SIG-M5 treated with dmso at 0.1 percent for 504 hours (cell line): Measurements from ENCODE around the gene ZW10.
"Not testable (repeated sequence)": the region's sequence is repeated elsewhere in the genome, so short reads cannot be mapped to it uniquely, and the experiment has no call there.

ENCODE experiments used
- DNase-seq: peaks from one replicate; lab custom pipeline; 2025; ENCODE audit not compliant: unreplicated experiment; lab: John Stamatoyannopoulos, UW

Gene ZW10

GRCh38 chr11:113773416-113774173, at the start of gene ZW10:
TSS of gene ZW10 (minus strand) at chr11:113773692. CDS start at chr11:113773666, 26 bp downstream.
- peak; percentile 90 for DNase-seq

GRCh38 chr11:113818426-113818825, 44.9 kb upstream of the ZW10 start:
- no peak for DNase-seq

GRCh38 chr11:113817626-113818025, 44.1 kb upstream of the ZW10 start:
- DNase-seq, result no peak

- DNase-seq, result no peak
These were observed 43.7 kb upstream of the ZW10 start for GRCh38 chr11:113817162-113817561.

- DNase-seq, result no peak
These were observed 40.7 kb upstream of the ZW10 start for GRCh38 chr11:113814181-113814580.

GRCh38 chr11:113808931-113809330, 35.4 kb upstream of the ZW10 start:
- no peak for DNase-seq

- DNase-seq, result no peak
These were observed 32.9 kb upstream of the ZW10 start for GRCh38 chr11:113806406-113806805.

GRCh38 chr11:113805640-113806039, 32.1 kb upstream of the ZW10 start:
- no peak for DNase-seq

- no peak for DNase-seq
These were observed 29.1 kb upstream of the ZW10 start for GRCh38 chr11:113802621-113803020.

GRCh38 chr11:113796663-113797259, 23.3 kb upstream of the ZW10 start:
- DNase-seq, result peak; percentile 29

GRCh38 chr11:113789675-113790320, 16.3 kb upstream of the ZW10 start:
- DNase-seq, result no peak

GRCh38 chr11:113789016-113789415, 15.5 kb upstream of the ZW10 start:
- DNase-seq, result not testable (repeated sequence)

- no peak for DNase-seq
These were observed 8.6 kb upstream of the ZW10 start for GRCh38 chr11:113782134-113782533.

GRCh38 chr11:113781682-113782081, 8.2 kb upstream of the ZW10 start:
- DNase-seq, result no peak

- no peak for DNase-seq
These were observed 6.0 kb upstream of the ZW10 start, which contains the start of gene CLDN25 for GRCh38 chr11:113779496-113779895. TSS of gene CLDN25 (plus strand) at chr11:113779796. CDS start at chr11:113779796, 0 bp downstream.

GRCh38 chr11:113778111-113778910, 4.8 kb upstream of the ZW10 start:
- DNase-seq, result no peak

- DNase-seq, result no peak
These were observed 647 bp upstream of the ZW10 start for GRCh38 chr11:113774174-113774503.

- no peak for DNase-seq
These were observed 438 bp downstream of the ZW10 start for GRCh38 chr11:113773092-113773415.

- DNase-seq, result no peak
These were observed 1.5 kb downstream of the ZW10 start for GRCh38 chr11:113771964-113772363.

- DNase-seq, result no peak
These were observed 8.8 kb downstream of the ZW10 start for GRCh38 chr11:113764527-113765219.

GRCh38 chr11:113763040-113763439, 10.5 kb downstream of the ZW10 start:
- not testable (repeated sequence) for DNase-seq
